Tibial artery (tissue), 4 donors: ENCODE results near the gene LIPC.

Experiments used
- DNase-seq, 2 donors: peaks; one replicate each; pipeline ENCODE4 v3.0.0-alpha.2; 2019
- H3K27ac ChIP-seq, 2 donors: fragments of 200-600 bp; sonication (generic) in 1 of 2; 1 replicate in 1 of 2; 2 replicates in 1 of 2; pipeline ENCODE4 v1.5.1; 2018 to 2019; ENCODE audit warnings: mild to moderate bottlenecking in 1 of 2
- H3K27me3 ChIP-seq, 2 donors: fragments of 200-600 bp; sonication (generic) in 1 of 2; one replicate each; pipeline versions ENCODE4 v1.5.1 to v1.6.0; 2016 to 2019
- H3K36me3 ChIP-seq, 3 donors: fragments of 200-600 bp; sonication (generic) in 2 of 3; one replicate each; pipeline ENCODE4 v1.5.1; 2016 to 2019; ENCODE audit warnings: mild to moderate bottlenecking in 2 of 3
- H3K4me1 ChIP-seq, 4 donors: fragments of 200-600 bp; sonication (generic) in 2 of 4; 1 replicate in 3 of 4; 2 replicates in 1 of 4; pipeline ENCODE4 v1.5.1; 2016 to 2019
- H3K4me3 ChIP-seq, 2 donors: fragments of 200-600 bp; sonication (generic) in 1 of 2; 1 replicate in 1 of 2; 2 replicates in 1 of 2; pipeline ENCODE4 v1.5.1; 2018 to 2019; ENCODE audit warnings: mild to moderate bottlenecking in 2 of 2
- H3K9me3 ChIP-seq, 3 donors: fragments of 200-600 bp; sonication (generic) in 1 of 3; one replicate each; pipeline ENCODE4 v1.5.1; 2016 to 2019
- CTCF ChIP-seq, 2 experiments: fragments of 200-600 bp in 1 of 2; fragments of 450-650 bp in 1 of 2; IDR thresholded peaks; one replicate each; pipeline ENCODE4 v1.5.1; 2017 to 2019; ENCODE audit warnings: antibody characterized with exemption in 2 of 2, mild to moderate bottlenecking in 1 of 2, moderate library complexity in 1 of 2
- intact Hi-C: fragments of 100-400 bp; cut with DNase I; formaldehyde crosslinking; loops from one replicate; pipeline ENCODE4 v1.15.0; 2023; ENCODE audit warnings: low total_unique reads

The LIPC gene

GRCh38 chr15:58590926-58591325 is 159.1 kb downstream of the LIPC start:
- DNase-seq, result no peak
- H3K9me3 ChIP-seq, result no peaks in the 10 kb centered on the region
- H3K36me3 ChIP-seq, result peaks cover 0 to 6% (median 4%) of the 10 kb centered on the region in 3 donors
- H3K27me3 ChIP-seq, result peaks cover 0 to 2% of the 10 kb centered on the region in 2 donors
- no peak overlapping the region for H3K4me3 ChIP-seq
- H3K27ac ChIP-seq, result no peak overlapping the region
- no peaks in the 10 kb centered on the region for H3K4me1 ChIP-seq
- intact Hi-C loops, result no loop called here
- no peak for TF ChIP-seq CTCF (IDR thresholded peaks at IDR 0.05)

- intact Hi-C loops, result no loop called here
- no peak for TF ChIP-seq CTCF (IDR thresholded peaks at IDR 0.05)
- Histone ChIP-seq H3K4me3 (no peak overlapping the region), H3K9me3 (no peaks in the 10 kb centered on the region), H3K36me3 (peaks cover 6 to 20% (median 13%) of the 10 kb centered on the region in 3 donors), H3K27ac (no peak overlapping the region), H3K27me3 (no peaks in the 10 kb centered on the region), H3K4me1 (no peaks in the 10 kb centered on the region)
- no peak for DNase-seq
Observed at GRCh38 chr15:58593870-58594269, 162.1 kb downstream of the LIPC start.

GRCh38 chr15:58594898-58595297 is 163.1 kb downstream of the LIPC start:
- H3K27ac ChIP-seq, result no peak overlapping the region
- no peaks in the 10 kb centered on the region for H3K27me3 ChIP-seq
- TF ChIP-seq CTCF (IDR thresholded peaks at IDR 0.05), result no peak
- intact Hi-C loops, result no loop called here
- H3K36me3 ChIP-seq, result peaks cover 7 to 20% (median 13%) of the 10 kb centered on the region in 3 donors
- DNase-seq, result no peak
- no peak overlapping the region for H3K4me3 ChIP-seq
- no peaks in the 10 kb centered on the region for H3K9me3 ChIP-seq
- no peaks in the 10 kb centered on the region for H3K4me1 ChIP-seq

- H3K9me3 ChIP-seq, result no peaks in the 10 kb centered on the region
- intact Hi-C loops, result no loop called here
- no peak for TF ChIP-seq CTCF (IDR thresholded peaks at IDR 0.05)
- peaks cover 7 to 20% (median 15%) of the 10 kb centered on the region in 3 donors for H3K36me3 ChIP-seq
- H3K27ac ChIP-seq, result no peak overlapping the region
- H3K4me3 ChIP-seq, result no peak overlapping the region
- no peaks in the 10 kb centered on the region for H3K4me1 ChIP-seq
- DNase-seq, result no peak
- H3K27me3 ChIP-seq, result no peaks in the 10 kb centered on the region
Observed at GRCh38 chr15:58595516-58596263, 163.9 kb downstream of the LIPC start.

GRCh38 chr15:58597943-58598828 is 166.4 kb downstream of the LIPC start:
- H3K4me3 ChIP-seq, result no peak overlapping the region

More at GRCh38 chr15:58597943-58598828, 166.4 kb downstream of the LIPC start:
- DNase-seq, result no peak
- Histone ChIP-seq H3K4me1 (no peaks in the 10 kb centered on the region), H3K27ac (no peak overlapping the region), H3K36me3 (peaks cover 7 to 24% (median 20%) of the 10 kb centered on the region in 3 donors), H3K27me3 (no peaks in the 10 kb centered on the region), H3K9me3 (no peaks in the 10 kb centered on the region)
- intact Hi-C loops, result no loop called here
- TF ChIP-seq CTCF (IDR thresholded peaks at IDR 0.05), result no peak
